ENCODE results near the gene AMZ1.

DNA sequence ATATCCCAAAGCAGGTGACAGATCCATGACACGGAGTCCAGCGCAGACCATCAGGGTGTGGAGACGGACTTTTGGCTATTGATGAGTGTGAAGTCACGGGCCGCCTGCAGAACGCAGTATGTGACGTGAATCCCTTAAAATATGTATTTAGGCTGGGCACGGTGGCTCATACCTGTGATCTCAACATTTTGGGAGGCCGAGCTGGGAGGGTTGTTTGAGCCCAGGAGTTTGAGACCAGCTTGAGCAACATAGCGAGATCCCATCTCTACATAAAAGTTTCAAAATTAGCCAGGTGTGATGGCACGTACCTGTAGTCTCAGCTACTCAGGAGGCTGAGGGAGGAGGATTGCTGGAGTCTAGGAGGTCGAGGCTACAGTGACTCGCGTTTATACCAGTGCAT lies 1.9 kb upstream of the AMZ1 start:
- TF ChIP-seq, protein P1, sequence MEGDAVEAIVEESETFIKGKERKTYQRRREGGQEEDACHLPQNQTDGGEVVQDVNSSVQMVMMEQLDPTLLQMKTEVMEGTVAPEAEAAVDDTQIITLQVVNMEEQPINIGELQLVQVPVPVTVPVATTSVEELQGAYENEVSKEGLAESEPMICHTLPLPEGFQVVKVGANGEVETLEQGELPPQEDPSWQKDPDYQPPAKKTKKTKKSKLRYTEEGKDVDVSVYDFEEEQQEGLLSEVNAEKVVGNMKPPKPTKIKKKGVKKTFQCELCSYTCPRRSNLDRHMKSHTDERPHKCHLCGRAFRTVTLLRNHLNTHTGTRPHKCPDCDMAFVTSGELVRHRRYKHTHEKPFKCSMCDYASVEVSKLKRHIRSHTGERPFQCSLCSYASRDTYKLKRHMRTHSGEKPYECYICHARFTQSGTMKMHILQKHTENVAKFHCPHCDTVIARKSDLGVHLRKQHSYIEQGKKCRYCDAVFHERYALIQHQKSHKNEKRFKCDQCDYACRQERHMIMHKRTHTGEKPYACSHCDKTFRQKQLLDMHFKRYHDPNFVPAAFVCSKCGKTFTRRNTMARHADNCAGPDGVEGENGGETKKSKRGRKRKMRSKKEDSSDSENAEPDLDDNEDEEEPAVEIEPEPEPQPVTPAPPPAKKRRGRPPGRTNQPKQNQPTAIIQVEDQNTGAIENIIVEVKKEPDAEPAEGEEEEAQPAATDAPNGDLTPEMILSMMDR (IDR thresholded peaks at IDR 0.05) = no peak
- TF ChIP-seq POLR2A (IDR thresholded peaks at IDR 0.05) (no peak), POLR2AphosphoS5 (IDR thresholded peaks at IDR 0.05) (no peak), EP300 (IDR thresholded peaks at IDR 0.05; ENCODE audit: low read depth) (no peak)
